Measurements from ENCODE around the gene NAIF1.
A peak's percentile ranks its signal among the peaks of the same experiment; 100 is the strongest.
"Not testable (repeated sequence)": the region's sequence is repeated elsewhere in the genome, so short reads cannot be mapped to it uniquely, and the experiment has no call there.

NAIF1 gene

GRCh38 chr9:128042043-128042442 lies 25.1 kb downstream of the NAIF1 start:
- Mint-ChIP-seq H3K27ac (ENCODE audit: low read depth) (no peak overlapping the region), H3K36me3 (ENCODE audit: insufficient read depth) (no peaks in the 10 kb centered on the region), H3K4me1 (no peaks in the 10 kb centered on the region), H3K9me3 (no peaks in the 10 kb centered on the region), H3K27me3 (no peaks in the 10 kb centered on the region), H3K4me3 (no peak overlapping the region)
- ATAC-seq (replicated peaks; ENCODE audit: extremely low read depth, poor library complexity, severe bottlenecking) (no peak), DNase-seq (ENCODE audit: low spot score in 2 of 2) (no peak)

- not testable (repeated sequence) for H3K9me3 Mint-ChIP-seq; H3K4me3 Mint-ChIP-seq; H3K27ac Mint-ChIP-seq (ENCODE audit: low read depth); H3K36me3 Mint-ChIP-seq (ENCODE audit: insufficient read depth); H3K27me3 Mint-ChIP-seq; DNase-seq (ENCODE audit: low spot score in 2 of 2); ATAC-seq (replicated peaks; ENCODE audit: extremely low read depth, poor library complexity, severe bottlenecking); H3K4me1 Mint-ChIP-seq
Measured at GRCh38 chr9:128040783-128041182, 26.3 kb downstream of the NAIF1 start.

GRCh38 chr9:128036522-128036921 lies 30.6 kb downstream of the NAIF1 start:
- peaks cover 18% of the 10 kb centered on the region for H3K4me1 Mint-ChIP-seq
- not testable (repeated sequence) for H3K27me3 Mint-ChIP-seq; DNase-seq (ENCODE audit: low spot score in 2 of 2); ATAC-seq (replicated peaks; ENCODE audit: extremely low read depth, poor library complexity, severe bottlenecking); H3K4me3 Mint-ChIP-seq; H3K27ac Mint-ChIP-seq (ENCODE audit: low read depth); H3K36me3 Mint-ChIP-seq (ENCODE audit: insufficient read depth); H3K9me3 Mint-ChIP-seq

- Mint-ChIP-seq H3K4me1 (peaks cover 24% of the 10 kb centered on the region), H3K27me3 (no peaks in the 10 kb centered on the region), H3K9me3 (no peaks in the 10 kb centered on the region), H3K4me3 (no peak overlapping the region), H3K36me3 (ENCODE audit: insufficient read depth) (peaks cover 10% of the 10 kb centered on the region), H3K27ac (ENCODE audit: low read depth) (peak overlapping the region; percentile 73)
- DNase-seq (ENCODE audit: low spot score in 2 of 2) (peak; percentile 46 to 64), ATAC-seq (replicated peaks; ENCODE audit: extremely low read depth, poor library complexity, severe bottlenecking) (peak; percentile 26)
Measured at GRCh38 chr9:128034821-128035652, 32.1 kb downstream of the NAIF1 start.

- peaks cover 28% of the 10 kb centered on the region for H3K4me1 Mint-ChIP-seq
- H3K27me3 Mint-ChIP-seq, result no peaks in the 10 kb centered on the region
- DNase-seq (ENCODE audit: low spot score in 2 of 2), result no peak
- H3K4me3 Mint-ChIP-seq, result peak overlapping the region; percentile 62
- no peak for ATAC-seq (replicated peaks; ENCODE audit: extremely low read depth, poor library complexity, severe bottlenecking)
- H3K36me3 Mint-ChIP-seq (ENCODE audit: insufficient read depth), result peaks cover 11% of the 10 kb centered on the region
- H3K27ac Mint-ChIP-seq (ENCODE audit: low read depth), result peak overlapping the region; percentile 93
- no peaks in the 10 kb centered on the region for H3K9me3 Mint-ChIP-seq
Measured at GRCh38 chr9:128033609-128034008, 33.5 kb downstream of the NAIF1 start.

GRCh38 chr9:128027705-128028104 lies 39.4 kb downstream of the NAIF1 start:
- Mint-ChIP-seq H3K9me3 (no peaks in the 10 kb centered on the region), H3K27ac (ENCODE audit: low read depth) (peak overlapping the region; percentile 97), H3K27me3 (no peaks in the 10 kb centered on the region), H3K4me1 (peaks cover 56% of the 10 kb centered on the region), H3K4me3 (peak overlapping the region; percentile 52), H3K36me3 (ENCODE audit: insufficient read depth) (peaks cover 38% of the 10 kb centered on the region)
- DNase-seq (ENCODE audit: low spot score in 2 of 2) (no peak), ATAC-seq (replicated peaks; ENCODE audit: extremely low read depth, poor library complexity, severe bottlenecking) (no peak)

- peaks cover 63% of the 10 kb centered on the region for H3K4me1 Mint-ChIP-seq
- no peaks in the 10 kb centered on the region for H3K27me3 Mint-ChIP-seq
- H3K4me3 Mint-ChIP-seq, result peak overlapping the region; percentile 52
- H3K9me3 Mint-ChIP-seq, result no peaks in the 10 kb centered on the region
- ATAC-seq (replicated peaks; ENCODE audit: extremely low read depth, poor library complexity, severe bottlenecking) (peak; percentile 48), DNase-seq (ENCODE audit: low spot score in 2 of 2) (peak; percentile 18 to 68)
- H3K27ac Mint-ChIP-seq (ENCODE audit: low read depth), result peak overlapping the region; percentile 97
- H3K36me3 Mint-ChIP-seq (ENCODE audit: insufficient read depth), result peaks cover 38% of the 10 kb centered on the region
Measured at GRCh38 chr9:128026773-128027541, 40.2 kb downstream of the NAIF1 start.

- H3K36me3 Mint-ChIP-seq (ENCODE audit: insufficient read depth), result peaks cover 39% of the 10 kb centered on the region
- peak overlapping the region; percentile 52 for H3K4me3 Mint-ChIP-seq
- DNase-seq (ENCODE audit: low spot score in 2 of 2) (peak; percentile 59 to 86), ATAC-seq (replicated peaks; ENCODE audit: extremely low read depth, poor library complexity, severe bottlenecking) (peak; percentile 75)
- H3K27me3 Mint-ChIP-seq, result no peaks in the 10 kb centered on the region
- H3K4me1 Mint-ChIP-seq, result peaks cover 70% of the 10 kb centered on the region
- no peaks in the 10 kb centered on the region for H3K9me3 Mint-ChIP-seq
- H3K27ac Mint-ChIP-seq (ENCODE audit: low read depth), result peak overlapping the region; percentile 97
Measured at GRCh38 chr9:128026255-128026772, 40.8 kb downstream of the NAIF1 start.

- DNase-seq (ENCODE audit: low spot score in 2 of 2), result no peak
- no peak for ATAC-seq (replicated peaks; ENCODE audit: extremely low read depth, poor library complexity, severe bottlenecking)
- Mint-ChIP-seq H3K4me1 (peaks cover 72% of the 10 kb centered on the region), H3K27me3 (no peaks in the 10 kb centered on the region), H3K9me3 (no peaks in the 10 kb centered on the region), H3K27ac (ENCODE audit: low read depth) (peak overlapping the region; percentile 97), H3K36me3 (ENCODE audit: insufficient read depth) (peaks cover 37% of the 10 kb centered on the region), H3K4me3 (peak overlapping the region; percentile 52)
Measured at GRCh38 chr9:128025736-128026135, 41.4 kb downstream of the NAIF1 start.

GRCh38 chr9:128024761-128025308 lies 42.3 kb downstream of the NAIF1 start:
- ATAC-seq (replicated peaks; ENCODE audit: extremely low read depth, poor library complexity, severe bottlenecking), result no peak
- Mint-ChIP-seq H3K36me3 (ENCODE audit: insufficient read depth) (peaks cover 36% of the 10 kb centered on the region), H3K27me3 (no peaks in the 10 kb centered on the region), H3K4me1 (peaks cover 72% of the 10 kb centered on the region), H3K27ac (ENCODE audit: low read depth) (peak overlapping the region; percentile 97), H3K9me3 (no peaks in the 10 kb centered on the region), H3K4me3 (peak overlapping the region; percentile 52)
- DNase-seq (ENCODE audit: low spot score in 2 of 2), result no peak

GRCh38 chr9:128023671-128024070 lies 43.4 kb downstream of the NAIF1 start:
- not testable (repeated sequence) for DNase-seq (ENCODE audit: low spot score in 2 of 2); ATAC-seq (replicated peaks; ENCODE audit: extremely low read depth, poor library complexity, severe bottlenecking); H3K9me3 Mint-ChIP-seq; H3K27me3 Mint-ChIP-seq
- Mint-ChIP-seq H3K4me1 (peaks cover 68% of the 10 kb centered on the region), H3K27ac (ENCODE audit: low read depth) (peak overlapping the region; percentile 97), H3K4me3 (peak overlapping the region; percentile 58), H3K36me3 (ENCODE audit: insufficient read depth) (peaks cover 35% of the 10 kb centered on the region)

GRCh38 chr9:128022886-128023285 lies 44.2 kb downstream of the NAIF1 start:
- ATAC-seq (replicated peaks; ENCODE audit: extremely low read depth, poor library complexity, severe bottlenecking) (no peak), DNase-seq (ENCODE audit: low spot score in 2 of 2) (no peak)
- Mint-ChIP-seq H3K4me3 (peak overlapping the region; percentile 58), H3K27ac (ENCODE audit: low read depth) (peak overlapping the region; percentile 97), H3K4me1 (peaks cover 64% of the 10 kb centered on the region), H3K27me3 (no peaks in the 10 kb centered on the region), H3K36me3 (ENCODE audit: insufficient read depth) (peaks cover 30% of the 10 kb centered on the region), H3K9me3 (no peaks in the 10 kb centered on the region)
